MM.1S (cell line): ENCODE results near the gene LIN7B.

Experiments used
- DNase-seq: peaks from one replicate; pipeline ENCODE4 v3.0.0-alpha.2; 2015
- H2AFZ ChIP-seq: fragments of 300-600 bp; sonication (generic); 2 replicates; pipeline ENCODE4 v1.6.0; 2016; ENCODE audit warnings: antibody characterized with exemption, low read length
- H3F3A ChIP-seq: fragments of 300-600 bp; sonication (generic); 2 replicates; pipeline ENCODE4 v1.6.1; 2016; ENCODE audit warnings: mild to moderate bottlenecking, antibody characterized with exemption, low read length, moderate library complexity, mixed read lengths; ENCODE audit not compliant: insufficient read depth
- H3K27ac ChIP-seq: fragments of 300-600 bp; sonication (generic); 2 replicates; pipeline ENCODE4 v1.5.1; 2016; ENCODE audit warnings: mild to moderate bottlenecking, low read length
- H3K27me3 ChIP-seq: fragments of 300-600 bp; sonication (generic); replicated peaks from 2 replicates; pipeline ENCODE4 v1.6.0; 2016; ENCODE audit warnings: low read length; ENCODE audit not compliant: insufficient read depth
- H3K36me3 ChIP-seq: fragments of 300-600 bp; sonication (generic); replicated peaks from 2 replicates; pipeline ENCODE4 v1.6.1; 2016; ENCODE audit warnings: mild to moderate bottlenecking, low read length, mixed read lengths; ENCODE audit not compliant: insufficient read depth
- H3K4me1 ChIP-seq: fragments of 300-600 bp; sonication (generic); 2 replicates; pipeline ENCODE4 v1.6.1; 2016; ENCODE audit warnings: low read length, mixed read lengths
- H3K4me2 ChIP-seq: fragments of 300-600 bp; sonication (generic); 2 replicates; pipeline ENCODE4 v1.6.0; 2016; ENCODE audit warnings: low read depth, low read length
- H3K4me3 ChIP-seq: fragments of 300-600 bp; sonication (generic); 2 replicates; pipeline ENCODE4 v1.5.1; 2016; ENCODE audit warnings: low read length, mixed read lengths
- H3K79me2 ChIP-seq: fragments of 300-600 bp; sonication (generic); 2 replicates; pipeline ENCODE4 v1.6.1; 2016; ENCODE audit warnings: mixed run types, low read length, mixed read lengths
- H3K9ac ChIP-seq: fragments of 300-600 bp; sonication (generic); 2 replicates; pipeline ENCODE4 v1.6.1; 2016; ENCODE audit warnings: low read length, mixed read lengths
- H3K9me2 ChIP-seq: fragments of 300-600 bp; sonication (generic); replicated peaks from 2 replicates; pipeline ENCODE4 v1.6.1; 2016; ENCODE audit warnings: mild to moderate bottlenecking, low read length, mixed read lengths; ENCODE audit not compliant: insufficient read depth
- H3K9me3 ChIP-seq: fragments of 300-600 bp; sonication (generic); replicated peaks from 2 replicates; pipeline ENCODE4 v1.6.1; 2016; ENCODE audit warnings: mild to moderate bottlenecking, low read length, mixed read lengths; ENCODE audit not compliant: insufficient read depth
- H4K20me1 ChIP-seq: fragments of 300-600 bp; sonication (generic); 2 replicates; pipeline ENCODE4 v1.6.1; 2016; ENCODE audit warnings: mild to moderate bottlenecking, low read length, moderate library complexity, mixed read lengths; ENCODE audit not compliant: insufficient read depth
- CTCF ChIP-seq: fragments of 300-600 bp; sonication (generic); IDR thresholded peaks from 2 replicates; pipeline ENCODE4 v1.5.1; 2016; ENCODE audit warnings: antibody characterized with exemption, low read length, mixed read lengths
- EZH2 ChIP-seq: fragments of 300-600 bp; sonication (generic); optimal IDR thresholded peaks from 2 replicates; pipeline ENCODE3; 2017; ENCODE audit warnings: low read depth, mild to moderate bottlenecking, antibody characterized with exemption, low read length, mixed read lengths
- EZH2phosphoT487 ChIP-seq: fragments of 300-600 bp; sonication (generic); IDR thresholded peaks from 2 replicates; pipeline ENCODE4 v1.6.1; 2018; ENCODE audit warnings: antibody characterized with exemption, low read length

Gene LIN7B

GRCh38 chr19:49128545-49129237, 14.5 kb downstream of the LIN7B start:
- Histone ChIP-seq H3K79me2 (no peaks in the 10 kb centered on the region), H3K9ac (no peak overlapping the region; the same call in 1 of the 2 replicates), H3K27me3 (peaks cover 6% of the 10 kb centered on the region; the same call in 1 of the 2 replicates), H3K4me1 (peaks cover 9% of the 10 kb centered on the region), H3K36me3 (no peaks in the 10 kb centered on the region), H3K9me3 (no peaks in the 10 kb centered on the region), H3F3A (no peaks in the 10 kb centered on the region), H3K9me2 (no peaks in the 10 kb centered on the region), H2AFZ (peak overlapping the region; percentile 87), H3K4me2 (peak overlapping the region; percentile 82), H4K20me1 (no peaks in the 10 kb centered on the region), H3K4me3 (peak overlapping the region; percentile 69), H3K27ac (no peak overlapping the region)
- TF ChIP-seq EZH2phosphoT487 (no peak), EZH2 (no peak), CTCF (no peak)
- no peak for DNase-seq

- peaks cover 9% of the 10 kb centered on the region for H3K4me1 ChIP-seq
- peaks cover 4% of the 10 kb centered on the region; the same call in 1 of the 2 replicates for H3K27me3 ChIP-seq
- H3F3A ChIP-seq = no peaks in the 10 kb centered on the region
- H3K9me2 ChIP-seq = no peaks in the 10 kb centered on the region
- H3K36me3 ChIP-seq = no peaks in the 10 kb centered on the region
- no peaks in the 10 kb centered on the region for H3K79me2 ChIP-seq
- no peak for DNase-seq
- TF ChIP-seq CTCF = no peak
- no peak for TF ChIP-seq EZH2
- no peak for TF ChIP-seq EZH2phosphoT487
- no peak overlapping the region for H3K9ac ChIP-seq
- no peak overlapping the region for H3K4me3 ChIP-seq
- H4K20me1 ChIP-seq = no peaks in the 10 kb centered on the region
- no peak overlapping the region for H3K4me2 ChIP-seq
- H3K27ac ChIP-seq = no peak overlapping the region
- H2AFZ ChIP-seq = no peak overlapping the region
- no peaks in the 10 kb centered on the region for H3K9me3 ChIP-seq
Observed at GRCh38 chr19:49129238-49129583, 15.0 kb downstream of the LIN7B start.

- no peak overlapping the region for H3K27ac ChIP-seq
- no peaks in the 10 kb centered on the region for H3K9me3 ChIP-seq
- H3K27me3 ChIP-seq = no peaks in the 10 kb centered on the region
- no peak overlapping the region for H3K9ac ChIP-seq
- TF ChIP-seq EZH2phosphoT487 (no peak), EZH2 (no peak), CTCF (no peak)
- DNase-seq = no peak
- no peak overlapping the region for H3K4me3 ChIP-seq
- no peaks in the 10 kb centered on the region for H4K20me1 ChIP-seq
- H3F3A ChIP-seq = no peaks in the 10 kb centered on the region
- peaks cover 9% of the 10 kb centered on the region for H3K4me1 ChIP-seq
- no peaks in the 10 kb centered on the region for H3K36me3 ChIP-seq
- no peaks in the 10 kb centered on the region for H3K9me2 ChIP-seq
- no peaks in the 10 kb centered on the region for H3K79me2 ChIP-seq
- H2AFZ ChIP-seq = no peak overlapping the region
- H3K4me2 ChIP-seq = no peak overlapping the region
Observed at GRCh38 chr19:49130325-49130724, 16.2 kb downstream of the LIN7B start.
